Medulla oblongata (tissue), 1 donor: ENCODE results near the gene OR4D1.

Experiments
- DNase-seq: peaks from one replicate; pipeline ENCODE4 v3.0.0-alpha.2; 2015; ENCODE audit errors: extremely low spot score

OR4D1 gene

GRCh38 chr17:58193641-58194255, 45.6 kb downstream of the OR4D1 start:
- DNase-seq: no peak

GRCh38 chr17:58195518-58196123, 47.4 kb downstream of the OR4D1 start:
- no peak for DNase-seq

GRCh38 chr17:58196610-58197009, 48.4 kb downstream of the OR4D1 start:
- DNase-seq: no peak

- DNase-seq: peak; percentile 9
These were observed 51.9 kb downstream of the OR4D1 start for GRCh38 chr17:58200024-58200633.

- DNase-seq: no peak
These were observed 54.7 kb downstream of the OR4D1 start for GRCh38 chr17:58202859-58203258.

GRCh38 chr17:58204796-58205195, 56.6 kb downstream of the OR4D1 start:
- DNase-seq: no peak

- no peak for DNase-seq
These were observed 57.8 kb downstream of the OR4D1 start for GRCh38 chr17:58205936-58206335.

GRCh38 chr17:58207451-58207850, 59.3 kb downstream of the OR4D1 start:
- no peak for DNase-seq

- DNase-seq: no peak
These were observed 60.2 kb downstream of the OR4D1 start for GRCh38 chr17:58208344-58208743.
